Immature natural killer cell (primary cell): Measurements from ENCODE around the gene DLX3. TPM values are rescaled to one million over a fixed set of nuclear protein-coding genes. Genes with fewer than 3 reads are reported as not detected.
A peak's percentile ranks its signal among the peaks of the same experiment; 100 is the strongest.

Experiments used
- DNase-seq, 3 donors: peaks; one replicate each; pipeline ENCODE4 v3.0.0; 2022; ENCODE audit warnings: mixed read lengths in 1 of 3
- H3K27ac Mint-ChIP-seq, 6 donors: one replicate each; pipeline ENCODE4 v1.8.0; 2020; ENCODE audit warnings: mixed read lengths in 6 of 6, mild to moderate bottlenecking in 5 of 6, inconsistent platforms in 4 of 6, moderate library complexity in 3 of 6
- H3K27me3 Mint-ChIP-seq, 3 donors: one replicate each; pipeline ENCODE4 v1.8.0; 2020 to 2021; ENCODE audit warnings: low read depth in 3 of 3, mild to moderate bottlenecking in 3 of 3, mixed read lengths in 3 of 3, moderate library complexity in 3 of 3, inconsistent platforms in 1 of 3
- H3K36me3 Mint-ChIP-seq, 3 donors: one replicate each; pipeline ENCODE4 v1.8.0; 2020; ENCODE audit warnings: mixed read lengths in 3 of 3, inconsistent platforms in 2 of 3, mild to moderate bottlenecking in 2 of 3
- H3K4me1 Mint-ChIP-seq, 2 donors: one replicate each; pipeline ENCODE4 v1.8.0; 2020; ENCODE audit warnings: inconsistent platforms in 2 of 2, mild to moderate bottlenecking in 2 of 2, mixed read lengths in 2 of 2, moderate library complexity in 1 of 2
- H3K4me3 Mint-ChIP-seq, 5 donors: one replicate each; pipeline ENCODE4 v1.8.0; 2020; ENCODE audit warnings: mild to moderate bottlenecking in 5 of 5, mixed read lengths in 5 of 5, inconsistent platforms in 3 of 5, moderate library complexity in 3 of 5
- H3K9me3 Mint-ChIP-seq, 6 donors: one replicate each; pipeline ENCODE4 v1.8.0; 2020; ENCODE audit warnings: mild to moderate bottlenecking in 6 of 6, mixed read lengths in 6 of 6, inconsistent platforms in 4 of 6, moderate library complexity in 3 of 6
- polyA plus RNA-seq, 3 donors: library from polyadenylated mRNA; unstranded; fragments of 300-500 nt; fragmentation: Illumina TruSeq; gene quantifications; one replicate each; pipeline ENCODE4 v1.2.3, GENCODE V29; 2021

DLX3 gene
- polyA plus RNA-seq, 3 donors from 2014 or later: not detected

DNA sequence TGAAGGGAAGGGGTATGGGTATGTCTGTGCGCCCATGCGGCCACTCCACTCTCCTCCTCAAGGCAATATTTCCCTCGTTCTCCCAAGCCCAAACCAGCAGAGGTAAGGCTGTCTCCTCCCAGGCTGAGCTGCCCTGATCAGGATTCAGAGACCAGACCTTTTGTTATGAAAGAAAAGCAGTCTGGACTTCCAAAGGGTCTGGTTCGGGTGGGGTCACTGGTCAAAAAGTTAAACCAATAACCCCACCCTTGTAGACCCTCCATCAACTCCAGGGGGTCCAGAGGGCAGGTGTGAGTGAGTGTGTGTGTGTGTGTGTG, 31.8 kb downstream of the DLX3 start:
- peaks cover 30 to 50% (median 45%) of the 10 kb centered on the region in 3 donors for H3K27me3 Mint-ChIP-seq
- no peak for DNase-seq
- H3K36me3 Mint-ChIP-seq: peaks cover 0 to 3% (median 0%) of the 10 kb centered on the region in 3 donors
- no peak overlapping the region for H3K27ac Mint-ChIP-seq
- peaks cover 21 to 35% of the 10 kb centered on the region in 2 donors for H3K4me1 Mint-ChIP-seq
- H3K4me3 Mint-ChIP-seq: peak overlapping the region in 1 of 5 donors; percentile 52
- H3K9me3 Mint-ChIP-seq: peaks cover 0 to 6% (median 0%) of the 10 kb centered on the region in 6 donors

DNA sequence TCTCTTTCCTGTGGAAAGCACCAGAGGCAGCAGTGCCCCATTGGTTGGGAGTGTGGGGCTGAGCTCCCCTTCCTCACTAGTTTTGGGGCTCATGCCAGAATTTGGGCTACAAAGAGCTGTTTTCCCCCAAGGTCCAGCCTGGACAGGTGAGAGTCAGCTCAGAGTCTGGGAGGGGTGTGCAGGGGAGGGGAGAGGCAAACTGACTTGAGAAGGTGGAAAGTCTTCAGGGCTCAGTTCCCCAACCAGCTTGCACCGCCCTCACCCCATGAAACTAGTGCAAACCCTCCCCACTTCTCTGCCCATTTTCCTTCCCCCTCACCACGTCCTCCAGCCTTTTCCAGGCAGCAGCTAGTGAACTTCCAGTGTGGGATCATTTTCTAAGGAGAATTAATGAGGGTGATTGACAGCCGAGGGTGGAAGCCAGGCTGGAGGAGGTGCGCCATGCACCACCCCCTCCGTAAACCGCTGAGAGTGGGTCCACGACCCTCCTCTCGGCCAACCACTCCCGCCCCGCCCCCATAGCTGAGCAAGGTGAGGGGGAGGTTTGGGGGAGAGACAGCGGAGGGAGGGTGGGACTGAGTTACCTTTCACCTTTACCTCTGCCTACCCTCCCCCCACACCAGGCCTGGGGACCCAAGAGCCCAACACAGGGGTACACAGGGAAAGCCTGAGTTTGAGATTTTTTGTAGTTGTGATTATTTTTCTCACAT, 32.3 kb downstream of the DLX3 start:
- Mint-ChIP-seq H3K27ac (no peak overlapping the region), H3K9me3 (peaks cover 0 to 6% (median 0%) of the 10 kb centered on the region in 6 donors)

DNA sequence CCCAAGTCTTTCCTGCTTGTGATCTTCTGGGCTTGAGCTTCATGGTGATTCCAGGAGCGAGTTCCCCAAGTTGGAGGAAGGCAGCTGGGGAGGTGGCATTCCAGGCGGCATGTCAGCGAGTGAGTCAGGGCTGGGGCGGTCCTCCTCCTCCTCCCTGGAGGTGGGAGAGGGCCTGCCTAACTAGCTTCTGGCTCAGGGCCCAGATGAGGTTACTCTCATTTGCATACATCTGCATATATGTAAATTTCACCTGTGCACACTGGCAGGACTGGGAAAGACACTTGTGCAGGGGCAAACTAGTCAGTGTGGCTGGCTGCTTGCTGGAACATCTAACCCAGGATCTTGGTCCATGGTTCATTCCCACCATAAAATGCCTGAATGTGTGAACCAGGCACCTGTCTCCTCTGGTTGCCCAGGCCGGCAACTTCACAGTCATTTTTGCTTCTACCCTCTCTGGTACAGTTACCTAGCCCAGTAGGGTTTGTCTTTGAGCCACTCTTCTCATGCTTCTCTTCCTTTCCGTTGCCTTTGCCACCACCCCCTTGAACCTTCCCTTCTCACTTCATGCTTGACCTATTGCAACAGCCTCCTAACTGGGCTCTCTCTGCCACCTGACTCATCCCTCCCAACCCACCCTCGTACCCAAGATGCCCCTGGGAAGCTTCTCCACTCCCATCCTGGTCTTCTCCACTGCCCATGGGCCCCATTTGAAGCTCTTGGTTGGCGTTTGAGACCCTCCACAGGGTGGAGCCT, 35.7 kb downstream of the DLX3 start:
- Mint-ChIP-seq H3K4me1 (peaks cover 9% of the 10 kb centered on the region in 2 donors), H3K27ac (no peak overlapping the region), H3K4me3 (no peak overlapping the region), H3K9me3 (no peaks in the 10 kb centered on the region), H3K36me3 (no peaks in the 10 kb centered on the region), H3K27me3 (peaks cover 18 to 23% (median 20%) of the 10 kb centered on the region in 3 donors)
- no peak for DNase-seq

More for the DNA sequence above, 32.3 kb downstream of the DLX3 start:
- peaks cover 0 to 3% (median 0%) of the 10 kb centered on the region in 3 donors for H3K36me3 Mint-ChIP-seq
- H3K27me3 Mint-ChIP-seq: peaks cover 30 to 46% (median 45%) of the 10 kb centered on the region in 3 donors
- peaks cover 18 to 30% of the 10 kb centered on the region in 2 donors for H3K4me1 Mint-ChIP-seq
- no peak overlapping the region for H3K4me3 Mint-ChIP-seq
- DNase-seq: no peak

DNA sequence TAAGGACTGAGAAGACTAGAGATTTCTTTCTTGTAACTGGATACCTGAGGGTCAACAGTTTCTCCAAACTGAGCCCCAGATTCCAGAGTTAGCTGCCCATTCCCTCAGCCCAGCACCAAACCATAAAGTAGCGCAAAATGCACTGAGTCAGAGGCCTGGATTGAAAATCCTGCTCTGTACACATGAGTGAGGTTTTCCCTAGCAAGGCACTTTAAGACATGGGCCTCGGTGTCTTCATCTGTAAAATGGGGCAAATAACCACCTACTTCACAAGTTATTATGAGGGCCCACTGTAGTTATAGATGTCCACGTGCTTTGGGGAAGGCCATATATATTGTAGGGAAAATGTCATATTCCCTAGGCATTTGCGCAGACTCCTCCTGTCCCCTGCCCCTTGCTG, 36.3 kb downstream of the DLX3 start:
- Mint-ChIP-seq H3K36me3 (no peaks in the 10 kb centered on the region), H3K27me3 (peaks cover 14 to 19% (median 16%) of the 10 kb centered on the region in 3 donors), H3K4me1 (peaks cover 3 to 4% of the 10 kb centered on the region in 2 donors), H3K4me3 (no peak overlapping the region), H3K27ac (no peak overlapping the region), H3K9me3 (no peaks in the 10 kb centered on the region)
- no peak for DNase-seq

DNA sequence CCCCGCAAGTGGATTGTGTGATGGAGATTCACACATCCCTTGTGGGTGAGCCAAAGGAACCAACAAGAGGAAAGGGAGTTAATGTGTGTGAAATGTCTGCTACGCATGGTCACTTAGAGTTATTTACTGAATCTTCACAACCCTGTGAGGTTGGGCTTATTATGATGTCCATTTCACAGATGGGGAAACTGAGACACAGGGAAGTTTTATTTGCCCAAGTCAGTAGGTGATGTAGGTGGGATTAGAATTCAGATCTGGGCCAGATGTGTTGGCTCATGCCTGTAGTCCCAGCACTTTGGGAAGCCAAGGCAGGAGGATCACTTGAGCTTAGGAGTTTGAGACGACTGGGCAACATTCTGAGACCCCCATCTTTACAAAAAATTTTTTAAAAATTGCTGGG, 37.7 kb downstream of the DLX3 start:
- H3K36me3 Mint-ChIP-seq: no peaks in the 10 kb centered on the region
- no peak overlapping the region for H3K27ac Mint-ChIP-seq
- H3K4me3 Mint-ChIP-seq: no peak overlapping the region
- peaks cover 10 to 17% (median 14%) of the 10 kb centered on the region in 3 donors for H3K27me3 Mint-ChIP-seq
- no peaks in the 10 kb centered on the region for H3K4me1 Mint-ChIP-seq
- no peaks in the 10 kb centered on the region for H3K9me3 Mint-ChIP-seq
- no peak for DNase-seq

DNA sequence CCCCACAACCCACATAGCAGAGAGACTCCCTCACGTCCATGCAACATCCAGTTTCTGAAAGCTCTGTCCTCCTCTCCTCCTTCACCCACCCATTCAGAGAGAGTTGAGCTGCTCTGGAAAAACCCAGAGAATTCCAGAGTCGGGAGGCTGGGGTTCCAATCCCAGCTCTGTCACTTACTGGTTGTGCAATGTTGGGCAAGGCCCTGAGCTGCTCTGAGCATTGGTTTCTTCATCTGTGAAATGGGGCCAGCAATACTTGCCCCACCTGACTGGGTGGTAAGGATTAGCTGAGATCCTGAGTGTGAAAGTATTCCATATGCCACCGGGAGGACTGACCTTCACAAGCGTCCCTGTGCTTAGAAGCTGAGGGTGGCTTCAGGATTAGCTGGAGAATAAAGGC, 38.2 kb downstream of the DLX3 start:
- H3K36me3 Mint-ChIP-seq: no peaks in the 10 kb centered on the region
- H3K9me3 Mint-ChIP-seq: peaks cover 0 to 1% (median 0%) of the 10 kb centered on the region in 6 donors
- no peak overlapping the region for H3K27ac Mint-ChIP-seq

DNA sequence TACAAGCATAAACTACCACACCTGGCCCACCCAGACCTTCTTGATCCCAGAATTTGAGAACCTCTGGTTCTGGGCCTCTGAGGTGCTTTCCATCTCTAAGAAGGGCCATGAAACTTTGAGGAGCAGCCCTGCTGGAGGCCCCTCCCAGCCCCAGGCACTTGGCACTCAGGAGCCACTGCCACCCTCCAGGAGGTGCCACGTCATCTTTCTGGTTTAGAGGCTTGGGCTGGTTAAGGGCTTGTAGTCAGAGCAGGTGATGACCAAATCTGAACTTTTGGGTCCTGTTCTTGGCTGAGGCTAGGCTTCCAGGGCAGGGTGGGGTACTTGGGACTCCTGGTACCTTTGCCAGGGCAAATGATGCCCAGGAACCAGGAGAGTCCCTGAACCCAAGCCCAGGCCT, 39.9 kb downstream of the DLX3 start:
- no peaks in the 10 kb centered on the region for H3K4me1 Mint-ChIP-seq
- H3K9me3 Mint-ChIP-seq: peaks cover 0 to 1% (median 0%) of the 10 kb centered on the region in 6 donors
- H3K36me3 Mint-ChIP-seq: no peaks in the 10 kb centered on the region
- H3K27ac Mint-ChIP-seq: no peak overlapping the region
- DNase-seq: no peak
- H3K4me3 Mint-ChIP-seq: no peak overlapping the region
- H3K27me3 Mint-ChIP-seq: peaks cover 6 to 14% (median 9%) of the 10 kb centered on the region in 3 donors

More for the DNA sequence above, 38.2 kb downstream of the DLX3 start:
- Mint-ChIP-seq H3K4me3 (no peak overlapping the region), H3K27me3 (peaks cover 11 to 14% (median 11%) of the 10 kb centered on the region in 3 donors), H3K4me1 (no peaks in the 10 kb centered on the region)
- DNase-seq: no peak

DNA sequence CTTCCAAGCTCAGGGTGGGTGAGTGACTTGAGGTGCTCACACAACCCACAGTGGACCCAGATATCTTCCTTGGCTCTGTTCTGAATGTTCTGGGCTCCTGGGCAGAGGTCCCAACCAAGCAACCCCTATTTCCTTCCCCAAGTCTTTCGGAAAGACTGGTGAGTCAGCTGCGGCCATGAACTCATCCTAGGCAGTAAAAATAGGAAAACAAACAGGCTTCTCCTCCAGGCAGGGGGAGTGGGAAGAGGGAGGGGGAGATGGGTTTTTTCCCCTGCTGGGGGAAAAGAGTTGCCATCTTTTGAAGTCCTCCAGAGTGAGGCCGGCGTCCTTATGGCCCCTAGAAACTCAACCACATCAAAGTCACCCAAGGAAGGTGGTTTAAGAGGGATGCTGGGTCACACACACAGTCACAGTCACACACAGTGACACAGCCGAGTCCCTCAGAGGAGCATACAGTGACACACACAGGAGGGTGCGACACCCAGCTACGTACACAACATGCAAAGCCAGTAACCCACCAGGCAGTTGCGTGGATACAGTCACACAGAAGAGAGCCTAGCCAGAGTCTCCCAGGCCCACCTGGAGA, 42.0 kb downstream of the DLX3 start:
- no peaks in the 10 kb centered on the region for H3K4me1 Mint-ChIP-seq
- H3K27me3 Mint-ChIP-seq: peaks cover 10 to 19% (median 18%) of the 10 kb centered on the region in 3 donors
- no peak for DNase-seq
- H3K4me3 Mint-ChIP-seq: no peak overlapping the region
- H3K9me3 Mint-ChIP-seq: peaks cover 0 to 1% (median 0%) of the 10 kb centered on the region in 6 donors
- no peaks in the 10 kb centered on the region for H3K36me3 Mint-ChIP-seq
- no peak overlapping the region for H3K27ac Mint-ChIP-seq

DNA sequence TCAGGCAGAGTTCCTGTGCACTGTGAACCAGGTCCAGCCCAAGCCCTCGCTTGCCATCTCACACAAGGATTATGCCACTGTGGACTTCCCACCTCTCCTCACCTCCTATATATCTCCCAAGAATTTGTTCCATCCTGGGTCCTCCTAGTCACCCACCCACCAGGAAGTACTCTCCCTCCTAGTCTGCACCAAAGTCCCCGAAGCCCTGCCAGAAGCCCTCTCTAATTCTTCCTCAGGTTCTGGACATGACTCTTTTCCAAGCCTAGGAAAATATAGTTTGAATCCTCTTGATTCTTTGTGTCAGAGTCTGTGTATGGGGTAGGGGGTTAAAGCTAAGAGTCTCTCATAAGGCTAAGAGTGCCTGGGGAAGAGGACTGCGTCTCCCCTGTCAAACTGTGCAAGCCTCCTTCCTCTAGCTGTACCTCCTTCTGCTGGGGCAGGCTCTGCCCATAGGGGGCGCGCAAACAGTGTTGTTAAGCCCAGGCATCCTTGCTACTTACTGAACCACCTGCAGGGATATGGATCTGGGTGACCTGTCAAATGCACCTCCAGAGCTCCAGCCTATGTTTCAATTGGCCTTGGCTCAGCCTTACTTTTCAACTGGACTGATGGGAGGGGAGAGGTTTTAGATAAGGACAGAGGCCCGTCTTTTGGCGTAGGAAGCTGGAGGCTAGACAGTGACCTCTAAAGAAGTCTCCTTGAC, 42.7 kb downstream of the DLX3 start:
- H3K27ac Mint-ChIP-seq: no peak overlapping the region
- peaks cover 0 to 1% (median 0%) of the 10 kb centered on the region in 6 donors for H3K9me3 Mint-ChIP-seq
- no peaks in the 10 kb centered on the region for H3K4me1 Mint-ChIP-seq
- DNase-seq: peak; percentile 59 to 63 (median 59)
- no peak overlapping the region for H3K4me3 Mint-ChIP-seq
- peaks cover 9 to 18% (median 18%) of the 10 kb centered on the region in 3 donors for H3K27me3 Mint-ChIP-seq
- no peaks in the 10 kb centered on the region for H3K36me3 Mint-ChIP-seq

DNA sequence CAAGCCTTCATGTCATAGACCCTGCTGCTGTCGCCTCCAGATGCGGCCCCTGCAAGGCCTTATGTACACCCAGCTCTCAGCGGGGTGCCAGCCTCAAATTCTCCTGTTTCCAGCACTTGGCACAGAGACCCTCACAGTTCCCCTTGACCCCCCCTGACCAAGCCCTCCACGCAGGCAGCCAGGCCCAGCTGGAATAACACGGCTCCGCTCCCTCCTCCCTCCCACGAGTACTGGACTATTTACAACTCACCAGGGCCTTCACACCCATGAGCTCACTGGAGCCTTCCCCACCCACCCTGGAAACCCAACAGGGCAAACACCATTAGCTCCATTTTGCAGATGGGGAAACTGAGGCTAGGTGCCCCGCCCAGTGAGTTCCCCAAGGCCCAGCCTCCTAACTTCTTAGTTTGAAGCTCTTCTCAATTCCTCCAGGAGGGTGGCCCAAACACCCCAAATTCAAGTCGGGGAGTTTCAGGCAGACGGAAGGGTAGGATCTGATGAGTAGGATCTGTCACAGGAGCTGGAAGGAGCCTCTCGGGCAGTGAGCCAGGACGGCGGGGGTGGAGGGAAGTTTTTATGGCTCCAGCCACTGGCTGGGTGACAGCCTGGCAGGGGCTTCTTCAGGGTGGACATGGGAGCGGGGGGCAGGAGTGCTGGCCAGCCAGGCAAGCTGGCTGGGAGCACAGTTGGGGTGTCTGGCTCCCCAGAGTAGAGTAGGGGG, 43.5 kb downstream of the DLX3 start:
- peaks cover 8 to 19% (median 13%) of the 10 kb centered on the region in 3 donors for H3K27me3 Mint-ChIP-seq
- H3K27ac Mint-ChIP-seq: no peak overlapping the region
- H3K9me3 Mint-ChIP-seq: peaks cover 0 to 1% (median 0%) of the 10 kb centered on the region in 6 donors
- DNase-seq: no peak
- H3K4me1 Mint-ChIP-seq: no peaks in the 10 kb centered on the region
- no peak overlapping the region for H3K4me3 Mint-ChIP-seq
- no peaks in the 10 kb centered on the region for H3K36me3 Mint-ChIP-seq

DNA sequence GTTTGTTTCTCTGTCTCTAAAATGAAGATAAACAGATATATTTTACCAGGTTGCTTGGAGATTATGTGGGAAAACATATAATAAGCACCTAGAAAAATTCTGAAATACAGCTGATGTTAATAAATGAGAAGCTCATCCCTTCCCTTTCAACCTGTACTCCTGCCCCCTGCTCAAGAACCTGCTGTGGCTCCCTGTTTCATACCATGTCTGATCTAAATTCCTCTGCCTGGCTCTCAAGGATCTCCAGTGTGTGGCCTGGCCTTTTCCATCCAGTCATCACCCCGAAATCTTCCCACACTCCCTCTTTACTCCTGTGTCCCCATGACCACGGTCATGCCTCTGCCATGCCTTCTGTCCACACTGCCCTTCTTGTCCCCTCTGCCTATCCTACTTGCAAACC, 45.4 kb downstream of the DLX3 start:
- DNase-seq: no peak
- Mint-ChIP-seq H3K4me3 (no peak overlapping the region), H3K4me1 (no peaks in the 10 kb centered on the region), H3K27me3 (peaks cover 8 to 23% (median 14%) of the 10 kb centered on the region in 3 donors), H3K9me3 (peaks cover 0 to 1% (median 0%) of the 10 kb centered on the region in 6 donors), H3K27ac (no peak overlapping the region), H3K36me3 (no peaks in the 10 kb centered on the region)

DNA sequence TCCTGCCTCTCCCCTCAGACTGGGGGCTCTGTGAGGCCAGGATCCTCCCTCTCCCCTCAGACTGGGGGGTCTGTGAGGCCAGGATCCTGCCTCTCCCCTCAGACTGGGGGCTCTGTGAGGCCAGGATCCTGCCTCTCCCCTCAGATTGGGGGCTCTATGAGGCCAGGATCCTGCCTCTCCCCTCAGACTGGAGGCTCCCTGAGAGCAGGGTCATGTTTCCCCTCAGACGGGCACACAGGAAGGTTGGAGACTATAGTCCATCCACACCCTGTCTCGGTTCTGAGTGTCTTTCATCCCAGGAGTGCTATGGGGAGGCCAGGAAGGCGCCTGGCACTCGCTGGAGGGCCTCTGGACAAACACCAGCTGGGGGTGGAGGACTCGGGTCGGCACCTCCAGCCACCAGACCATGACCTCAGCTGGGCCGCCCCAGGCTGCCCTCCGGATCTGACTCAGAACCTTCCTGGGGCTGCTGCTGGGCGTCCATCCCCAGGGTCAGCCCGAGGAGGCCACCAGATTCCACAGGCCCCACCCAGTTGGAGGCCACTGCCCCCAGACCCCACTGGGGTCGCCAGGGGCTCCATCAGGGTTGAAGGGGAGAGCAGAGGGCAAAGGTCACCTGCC, 48.0 kb downstream of the DLX3 start:
- no peaks in the 10 kb centered on the region for H3K36me3 Mint-ChIP-seq
- H3K4me3 Mint-ChIP-seq: no peak overlapping the region
- DNase-seq: no peak
- peaks cover 0 to under 1% (median 0%) of the 10 kb centered on the region in 6 donors for H3K9me3 Mint-ChIP-seq
- no peak overlapping the region for H3K27ac Mint-ChIP-seq
- peaks cover 7 to 20% (median 10%) of the 10 kb centered on the region in 3 donors for H3K27me3 Mint-ChIP-seq
- H3K4me1 Mint-ChIP-seq: no peaks in the 10 kb centered on the region

DNA sequence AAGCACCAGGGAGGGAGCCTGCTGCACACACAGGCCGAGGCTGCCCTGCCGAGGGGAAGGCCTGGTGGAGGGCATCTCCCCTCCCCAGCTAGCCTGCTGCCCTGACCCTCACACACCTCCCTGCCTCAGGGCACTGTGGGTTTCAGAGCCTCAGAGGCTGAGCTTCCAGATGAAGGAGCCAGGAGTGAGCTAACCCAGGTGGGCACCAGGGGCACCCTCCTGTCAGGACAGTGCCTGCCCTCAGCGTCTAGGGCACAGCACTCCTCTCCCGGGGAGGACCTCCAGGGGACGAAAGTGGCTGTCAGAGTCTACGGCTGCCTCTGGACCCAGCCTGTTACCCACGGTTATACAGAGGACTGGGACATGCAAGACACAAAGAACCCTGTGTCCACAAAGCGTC, 48.8 kb downstream of the DLX3 start:
- H3K27ac Mint-ChIP-seq: no peak overlapping the region
- H3K9me3 Mint-ChIP-seq: no peaks in the 10 kb centered on the region
- H3K4me1 Mint-ChIP-seq: no peaks in the 10 kb centered on the region
- no peak for DNase-seq
- H3K27me3 Mint-ChIP-seq: peaks cover 7 to 20% (median 10%) of the 10 kb centered on the region in 3 donors
- no peaks in the 10 kb centered on the region for H3K36me3 Mint-ChIP-seq
- no peak overlapping the region for H3K4me3 Mint-ChIP-seq
